HEK293 (cell line): Measurements from ENCODE around the gene ERO1B.

ENCODE experiments used
- CTCF ChIA-PET: fragments of 350-600 bp; formaldehyde crosslinking; extraction: SDS; loops from one replicate; lab custom pipeline; 2021; ENCODE audit warnings: antibody characterized with exemption; lab: Yijun Ruan, JAX
- POLR2A ChIA-PET: fragments of 300-600 bp; formaldehyde crosslinking; extraction: SDS; loops from one replicate; lab custom pipeline; 2020; ENCODE audit warnings: antibody characterized with exemption, inconsistent platforms; lab: Yijun Ruan, JAX
- H3K27ac ChIP-seq: fragments of 200-500 bp; sonication (Bioruptor generic); 2 replicates; pipeline ENCODE4 v1.5.1; 2014; ENCODE audit warnings: low read depth, low read length, control low read depth, inconsistent platforms; ENCODE audit errors: extremely low read depth
- H3K36me3 ChIP-seq, 2 experiments: fragments of 200-500 bp in 1 of 2; sonication (Bioruptor generic) in 1 of 2; 1 replicate in 1 of 2; 2 replicates in 1 of 2; pipeline ENCODE4 v1.5.1; 2014 to 2017; ENCODE audit warnings: inconsistent platforms in 2 of 2, low read length in 2 of 2; ENCODE audit not compliant: control insufficient read depth in 2 of 2, insufficient read depth in 1 of 2
- H3K4me1 ChIP-seq: fragments of 200-500 bp; sonication (Bioruptor generic); 2 replicates; pipeline ENCODE4 v1.5.1; 2014; ENCODE audit warnings: mild to moderate bottlenecking, low read length, inconsistent platforms; ENCODE audit not compliant: control insufficient read depth, insufficient read depth
- H3K4me3 ChIP-seq: 2 replicates; pipeline ENCODE4 v1.5.1; 2011; ENCODE audit warnings: low read depth, mild to moderate bottlenecking, control low read depth, low read length, moderate library complexity
- H3K9me3 ChIP-seq: fragments of 200-500 bp; sonication (Bioruptor generic); 2 replicates; pipeline ENCODE4 v1.5.1; 2014; ENCODE audit warnings: low read depth, low read length, inconsistent platforms; ENCODE audit not compliant: control insufficient read depth, insufficient read depth
- CTCF ChIP-seq: fragments of 450-650 bp; formaldehyde crosslinking; IDR thresholded peaks from 2 replicates; pipeline ENCODE4 v1.5.1; 2016; ENCODE audit warnings: missing biosample characterization, missing genetic modification characterization
- GLI2 ChIP-seq: fragments of 450-650 bp; formaldehyde crosslinking; IDR thresholded peaks from 2 replicates; pipeline ENCODE4; 2017; ENCODE audit warnings: missing biosample characterization, missing genetic modification characterization, low read depth, borderline replicate concordance
- GLIS2 ChIP-seq: fragments of 450-650 bp; formaldehyde crosslinking; IDR thresholded peaks from 2 replicates; pipeline ENCODE4 v1.5.1; 2016; ENCODE audit warnings: missing biosample characterization, missing genetic modification characterization
- HOXA7 ChIP-seq: sonication (generic); formaldehyde crosslinking; IDR thresholded peaks from 2 replicates; pipeline ENCODE4 v1.8.1; 2022; ENCODE audit warnings: missing genetic modification reagents, borderline replicate concordance
- KLF10 ChIP-seq: fragments of 450-650 bp; IDR thresholded peaks from 2 replicates; pipeline ENCODE4 v1.5.1; 2018; ENCODE audit warnings: missing biosample characterization, mild to moderate bottlenecking, missing genetic modification characterization
- MEIS1 ChIP-seq: sonication (generic); formaldehyde crosslinking; IDR thresholded peaks from 2 replicates; pipeline ENCODE4 v1.8.1; 2022; ENCODE audit warnings: missing genetic modification reagents, mild to moderate bottlenecking, borderline replicate concordance
- OVOL3 ChIP-seq: fragments of 450-650 bp; formaldehyde crosslinking; IDR thresholded peaks from 2 replicates; pipeline ENCODE4 v1.5.1; 2016; ENCODE audit warnings: missing biosample characterization, missing genetic modification characterization
- ZBTB48 ChIP-seq: fragments of 450-650 bp; formaldehyde crosslinking; IDR thresholded peaks from 2 replicates; pipeline ENCODE4 v1.5.1; 2016; ENCODE audit warnings: missing biosample characterization, missing genetic modification characterization
- ZFHX2 ChIP-seq: fragments of 450-650 bp; formaldehyde crosslinking; conservative IDR thresholded peaks from 2 replicates; pipeline ENCODE4 v1.5.1; 2016; ENCODE audit warnings: missing biosample characterization, missing genetic modification characterization
- ZNF121 ChIP-seq: fragments of 450-650 bp; formaldehyde crosslinking; IDR thresholded peaks from 2 replicates; pipeline ENCODE4 v1.5.1; 2016; ENCODE audit warnings: missing biosample characterization, missing genetic modification characterization
- ZNF16 ChIP-seq: fragments of 450-650 bp; formaldehyde crosslinking; IDR thresholded peaks from 2 replicates; pipeline ENCODE4 v1.5.1; 2016; ENCODE audit warnings: low read depth, missing biosample characterization, missing genetic modification characterization
- ZNF184 ChIP-seq: fragments of 450-650 bp; IDR thresholded peaks from 2 replicates; pipeline ENCODE4 v1.5.1; 2018; ENCODE audit warnings: missing biosample characterization, mild to moderate bottlenecking, missing genetic modification characterization
- ZNF239 ChIP-seq: fragments of 450-650 bp; formaldehyde crosslinking; IDR thresholded peaks from 2 replicates; pipeline ENCODE4 v1.5.1; 2016; ENCODE audit warnings: missing biosample characterization, missing genetic modification characterization
- ZNF266 ChIP-seq: fragments of 450-650 bp; formaldehyde crosslinking; IDR thresholded peaks from 2 replicates; pipeline ENCODE4 v1.5.1; 2016; ENCODE audit warnings: missing biosample characterization, missing genetic modification characterization, low read depth
- ZNF302 ChIP-seq: fragments of 450-650 bp; formaldehyde crosslinking; IDR thresholded peaks from 2 replicates; pipeline ENCODE4 v1.5.1; 2016; ENCODE audit warnings: missing biosample characterization, missing genetic modification characterization, low read depth
- ZNF354C ChIP-seq: fragments of 450-650 bp; formaldehyde crosslinking; IDR thresholded peaks from 2 replicates; pipeline ENCODE4 v1.5.1; 2016; ENCODE audit warnings: missing biosample characterization, missing genetic modification characterization, low read depth, borderline replicate concordance
- ZNF394 ChIP-seq: fragments of 450-650 bp; formaldehyde crosslinking; IDR thresholded peaks from 2 replicates; pipeline ENCODE4 v1.5.1; 2016; ENCODE audit warnings: missing biosample characterization, missing genetic modification characterization, mild to moderate bottlenecking, moderate library complexity, borderline replicate concordance
- ZNF398 ChIP-seq: fragments of 450-650 bp; formaldehyde crosslinking; IDR thresholded peaks from 2 replicates; pipeline ENCODE4 v1.5.1; 2017; ENCODE audit warnings: missing biosample characterization, missing genetic modification characterization
- ZNF404 ChIP-seq: fragments of 450-650 bp; formaldehyde crosslinking; IDR thresholded peaks from 2 replicates; pipeline ENCODE4 v1.5.1; 2017; ENCODE audit warnings: missing biosample characterization, missing genetic modification characterization
- ZNF473 ChIP-seq: fragments of 450-650 bp; formaldehyde crosslinking; IDR thresholded peaks from 2 replicates; pipeline ENCODE4 v1.5.1; 2017; ENCODE audit warnings: missing biosample characterization, missing genetic modification characterization
- ZNF510 ChIP-seq: fragments of 450-650 bp; formaldehyde crosslinking; IDR thresholded peaks from 2 replicates; pipeline ENCODE4 v1.5.1; 2018; ENCODE audit warnings: mild to moderate bottlenecking, missing genetic modification characterization, missing biosample characterization; ENCODE audit not compliant: insufficient replicate concordance
- ZNF621 ChIP-seq: fragments of 450-650 bp; formaldehyde crosslinking; IDR thresholded peaks from 2 replicates; pipeline ENCODE4 v1.5.1; 2017; ENCODE audit warnings: missing biosample characterization, missing genetic modification characterization
- ZNF654 ChIP-seq: fragments of 450-650 bp; formaldehyde crosslinking; IDR thresholded peaks from 2 replicates; pipeline ENCODE4 v1.5.1; 2016; ENCODE audit warnings: low read depth, missing biosample characterization, missing genetic modification characterization
- ZNF701 ChIP-seq: fragments of 450-650 bp; formaldehyde crosslinking; IDR thresholded peaks from 2 replicates; pipeline ENCODE4 v1.5.1; 2016; ENCODE audit warnings: missing biosample characterization, missing genetic modification characterization
- ZNF791 ChIP-seq: fragments of 450-650 bp; formaldehyde crosslinking; IDR thresholded peaks from 2 replicates; pipeline ENCODE4 v1.5.1; 2016; ENCODE audit warnings: missing biosample characterization, missing genetic modification characterization
- ZNF792 ChIP-seq: fragments of 450-650 bp; formaldehyde crosslinking; IDR thresholded peaks from 2 replicates; pipeline ENCODE4 v1.5.1; 2016; ENCODE audit warnings: missing biosample characterization, missing genetic modification characterization
- ZNF830 ChIP-seq: fragments of 450-650 bp; IDR thresholded peaks from 2 replicates; pipeline ENCODE4 v1.5.0; 2018; ENCODE audit warnings: missing biosample characterization, missing genetic modification characterization, low read depth, mild to moderate bottlenecking, moderate library complexity
- TF ChIP-seq, protein P1 (sequence below): fragments of 450-650 bp; IDR thresholded peaks from 2 replicates; pipeline ENCODE4 v1.5.1; 2018; ENCODE audit warnings: missing biosample characterization, mild to moderate bottlenecking, missing genetic modification characterization
- TF ChIP-seq, protein P2 (sequence below): fragments of 450-650 bp; formaldehyde crosslinking; IDR thresholded peaks from 2 replicates; pipeline ENCODE4 v1.5.1; 2016; ENCODE audit warnings: missing biosample characterization, missing genetic modification characterization

ERO1B gene, protein sequence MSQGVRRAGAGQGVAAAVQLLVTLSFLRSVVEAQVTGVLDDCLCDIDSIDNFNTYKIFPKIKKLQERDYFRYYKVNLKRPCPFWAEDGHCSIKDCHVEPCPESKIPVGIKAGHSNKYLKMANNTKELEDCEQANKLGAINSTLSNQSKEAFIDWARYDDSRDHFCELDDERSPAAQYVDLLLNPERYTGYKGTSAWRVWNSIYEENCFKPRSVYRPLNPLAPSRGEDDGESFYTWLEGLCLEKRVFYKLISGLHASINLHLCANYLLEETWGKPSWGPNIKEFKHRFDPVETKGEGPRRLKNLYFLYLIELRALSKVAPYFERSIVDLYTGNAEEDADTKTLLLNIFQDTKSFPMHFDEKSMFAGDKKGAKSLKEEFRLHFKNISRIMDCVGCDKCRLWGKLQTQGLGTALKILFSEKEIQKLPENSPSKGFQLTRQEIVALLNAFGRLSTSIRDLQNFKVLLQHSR

GRCh38 chr1:236281654-236282424, at the start of gene ERO1B:
Gene ERO1B, minus strand, starts transcription at chr1:236281958. Its CDS starts 175 bp downstream, at chr1:236281783.
- Histone ChIP-seq H3K9me3 (no peaks in the 10 kb centered on the region), H3K4me3 (peak within 1 kb of the TSS; percentile 96), H3K36me3 (no peaks in the 10 kb centered on the region; a peak in 1 of 3 replicates), H3K4me1 (peaks cover 4% of the 10 kb centered on the region), H3K27ac (peak within 1 kb of the TSS; percentile 40; the same call in 1 of the 2 replicates)
- POLR2A ChIA-PET, result interaction anchor here (0.5 to 1.6 kb wide), 14 partner anchors 9 to 323 kb away, joined by 3 to 5 read pairs (median 3); partner anchors contain the start of genes GPR137B and HEATR1
- CTCF ChIA-PET, result interaction anchor here (0.6 kb wide), 1 partner anchor 64 kb away, joined by 3 read pairs; no protein-coding TSS in a partner anchor
- TF ChIP-seq, protein P1, sequence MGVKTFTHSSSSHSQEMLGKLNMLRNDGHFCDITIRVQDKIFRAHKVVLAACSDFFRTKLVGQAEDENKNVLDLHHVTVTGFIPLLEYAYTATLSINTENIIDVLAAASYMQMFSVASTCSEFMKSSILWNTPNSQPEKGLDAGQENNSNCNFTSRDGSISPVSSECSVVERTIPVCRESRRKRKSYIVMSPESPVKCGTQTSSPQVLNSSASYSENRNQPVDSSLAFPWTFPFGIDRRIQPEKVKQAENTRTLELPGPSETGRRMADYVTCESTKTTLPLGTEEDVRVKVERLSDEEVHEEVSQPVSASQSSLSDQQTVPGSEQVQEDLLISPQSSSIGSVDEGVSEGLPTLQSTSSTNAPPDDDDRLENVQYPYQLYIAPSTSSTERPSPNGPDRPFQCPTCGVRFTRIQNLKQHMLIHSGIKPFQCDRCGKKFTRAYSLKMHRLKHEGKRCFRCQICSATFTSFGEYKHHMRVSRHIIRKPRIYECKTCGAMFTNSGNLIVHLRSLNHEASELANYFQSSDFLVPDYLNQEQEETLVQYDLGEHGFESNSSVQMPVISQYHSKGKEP (tag by site-specific recombination), result no peak
- TF ChIP-seq GLI2 (tag by site-specific recombination) (no peak), ZNF184 (tag by site-specific recombination) (peak; percentile 80; the same call in 1 of the 2 replicates), ZNF830 (tag by site-specific recombination) (no peak), ZNF510 (no peak), ZNF394 (tag by site-specific recombination) (peak; percentile 61), ZBTB48 (tag by site-specific recombination) (peak; percentile 40), MEIS1 (no peak), ZNF121 (tag by site-specific recombination) (no peak), ZNF473 (no peak), ZNF398 (peak; percentile 53; the same call in 1 of the 2 replicates), ZNF239 (tag by site-specific recombination) (no peak; the same call in 1 of the 2 replicates), ZNF654 (tag by site-specific recombination) (no peak), CTCF (peak; percentile 90), ZNF302 (tag by site-specific recombination) (no peak), ZNF621 (tag by site-specific recombination) (no peak), OVOL3 (tag by site-specific recombination) (peak; percentile 85), KLF10 (tag by site-specific recombination) (peak; percentile 38; the same call in 1 of the 2 replicates), ZNF791 (tag by site-specific recombination) (no peak), ZNF16 (tag by site-specific recombination) (no peak), ZNF404 (tag by site-specific recombination) (no peak), HOXA7 (CRISPR knock-in tag) (no peak), ZNF266 (tag by site-specific recombination) (0 out of 2 replicates have a peak, but pooled peaks have one; percentile 5), ZFHX2 (tag by site-specific recombination) (peak; percentile 85), ZNF354C (no peak), ZNF792 (0 out of 2 replicates have a peak, but pooled peaks have one; percentile 52), ZNF701 (no peak), GLIS2 (tag by site-specific recombination) (peak; percentile 97)
- TF ChIP-seq, protein P2, sequence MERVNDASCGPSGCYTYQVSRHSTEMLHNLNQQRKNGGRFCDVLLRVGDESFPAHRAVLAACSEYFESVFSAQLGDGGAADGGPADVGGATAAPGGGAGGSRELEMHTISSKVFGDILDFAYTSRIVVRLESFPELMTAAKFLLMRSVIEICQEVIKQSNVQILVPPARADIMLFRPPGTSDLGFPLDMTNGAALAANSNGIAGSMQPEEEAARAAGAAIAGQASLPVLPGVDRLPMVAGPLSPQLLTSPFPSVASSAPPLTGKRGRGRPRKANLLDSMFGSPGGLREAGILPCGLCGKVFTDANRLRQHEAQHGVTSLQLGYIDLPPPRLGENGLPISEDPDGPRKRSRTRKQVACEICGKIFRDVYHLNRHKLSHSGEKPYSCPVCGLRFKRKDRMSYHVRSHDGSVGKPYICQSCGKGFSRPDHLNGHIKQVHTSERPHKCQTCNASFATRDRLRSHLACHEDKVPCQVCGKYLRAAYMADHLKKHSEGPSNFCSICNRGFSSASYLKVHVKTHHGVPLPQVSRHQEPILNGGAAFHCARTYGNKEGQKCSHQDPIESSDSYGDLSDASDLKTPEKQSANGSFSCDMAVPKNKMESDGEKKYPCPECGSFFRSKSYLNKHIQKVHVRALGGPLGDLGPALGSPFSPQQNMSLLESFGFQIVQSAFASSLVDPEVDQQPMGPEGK (tag by site-specific recombination), result peak; percentile 97
